SK-N-SH treated with all-trans-retinoic acid at 6 μM for 48 hours (cell line): ENCODE data around the gene TGOLN2.

Experiments used
- ARNTL ChIP-seq: fragments of 450-650 bp; formaldehyde crosslinking; IDR thresholded peaks from 2 replicates; pipeline ENCODE4 v1.5.0; 2020; ENCODE audit warnings: low read depth, mild to moderate bottlenecking, moderate library complexity, borderline replicate concordance
- CSDC2 ChIP-seq: fragments of 250-450 bp; sonication (Bioruptor Pico); IDR thresholded peaks from 2 replicates; pipeline ENCODE4 v1.5.0; 2020; ENCODE audit warnings: mild to moderate bottlenecking, moderate library complexity
- ESRRG ChIP-seq: fragments of 250-450 bp; sonication (Bioruptor Pico); IDR thresholded peaks from 2 replicates; pipeline ENCODE4 v1.6.1; 2021; ENCODE audit warnings: mild to moderate bottlenecking
- ISL1 ChIP-seq: fragments of 250-450 bp; sonication (Bioruptor Pico); IDR thresholded peaks from 2 replicates; pipeline ENCODE4 v2.1.2; 2022; ENCODE audit warnings: mild to moderate bottlenecking, moderate library complexity
- OSR1 ChIP-seq: fragments of 250-450 bp; sonication (Bioruptor Pico); IDR thresholded peaks from 2 replicates; pipeline ENCODE4 v1.8.0; 2022; ENCODE audit warnings: moderate library complexity, mild to moderate bottlenecking, inconsistent platforms
- RARB ChIP-seq: fragments of 250-450 bp; sonication (Bioruptor Pico); IDR thresholded peaks from 2 replicates; pipeline ENCODE4 v1.8.0; 2021; ENCODE audit warnings: mild to moderate bottlenecking, moderate library complexity
- TCF4 ChIP-seq: fragments of 250-450 bp; sonication (Bioruptor Pico); IDR thresholded peaks from 2 replicates; pipeline ENCODE4 v1.8.0; 2021; ENCODE audit warnings: mild to moderate bottlenecking, moderate library complexity, borderline replicate concordance
- TOX ChIP-seq: fragments of 250-450 bp; sonication (Bioruptor Pico); IDR thresholded peaks from 2 replicates; pipeline ENCODE4 v1.8.0; 2021; ENCODE audit warnings: mild to moderate bottlenecking, moderate library complexity, borderline replicate concordance
- TSHZ2 ChIP-seq: fragments of 250-450 bp; sonication (Bioruptor Pico); IDR thresholded peaks from 2 replicates; pipeline ENCODE4 v1.5.0; 2020; ENCODE audit warnings: mild to moderate bottlenecking, moderate library complexity
- ZFP3 ChIP-seq: fragments of 250-450 bp; sonication (Bioruptor Pico); IDR thresholded peaks from 2 replicates; pipeline ENCODE4 v1.5.0; 2020; ENCODE audit warnings: mild to moderate bottlenecking, moderate library complexity
- ZNF70 ChIP-seq: fragments of 450-650 bp; formaldehyde crosslinking; IDR thresholded peaks from 2 replicates; pipeline ENCODE4 v1.5.0; 2020; ENCODE audit warnings: mild to moderate bottlenecking, moderate library complexity
- TF ChIP-seq, protein P1 (sequence below): fragments of 250-450 bp; sonication (Bioruptor Pico); IDR thresholded peaks from 2 replicates; pipeline ENCODE4 v1.5.1; 2021; ENCODE audit warnings: mild to moderate bottlenecking, moderate library complexity
- TF ChIP-seq, protein P2 (sequence below): fragments of 250-450 bp; sonication (Bioruptor Pico); IDR thresholded peaks from 2 replicates; pipeline ENCODE4 v1.8.0; 2020; ENCODE audit warnings: mild to moderate bottlenecking, moderate library complexity, borderline replicate concordance
- TF ChIP-seq, protein P3 (sequence below): fragments of 250-450 bp; sonication (Bioruptor Pico); IDR thresholded peaks from 2 replicates; pipeline ENCODE4 v1.5.1; 2020; ENCODE audit warnings: low read depth, mild to moderate bottlenecking, moderate library complexity

GRCh38 chr2:85318222-85319074 is 9.3 kb downstream of the TGOLN2 start:
- no peak for TF ChIP-seq TOX (CRISPR knock-in tag)
- no peak for TF ChIP-seq ZFP3 (CRISPR knock-in tag)
- no peak for TF ChIP-seq TSHZ2 (CRISPR knock-in tag)
- TF ChIP-seq ARNTL (CRISPR knock-in tag) = no peak
- TF ChIP-seq CSDC2 (CRISPR knock-in tag) = no peak
- TF ChIP-seq, protein P1, sequence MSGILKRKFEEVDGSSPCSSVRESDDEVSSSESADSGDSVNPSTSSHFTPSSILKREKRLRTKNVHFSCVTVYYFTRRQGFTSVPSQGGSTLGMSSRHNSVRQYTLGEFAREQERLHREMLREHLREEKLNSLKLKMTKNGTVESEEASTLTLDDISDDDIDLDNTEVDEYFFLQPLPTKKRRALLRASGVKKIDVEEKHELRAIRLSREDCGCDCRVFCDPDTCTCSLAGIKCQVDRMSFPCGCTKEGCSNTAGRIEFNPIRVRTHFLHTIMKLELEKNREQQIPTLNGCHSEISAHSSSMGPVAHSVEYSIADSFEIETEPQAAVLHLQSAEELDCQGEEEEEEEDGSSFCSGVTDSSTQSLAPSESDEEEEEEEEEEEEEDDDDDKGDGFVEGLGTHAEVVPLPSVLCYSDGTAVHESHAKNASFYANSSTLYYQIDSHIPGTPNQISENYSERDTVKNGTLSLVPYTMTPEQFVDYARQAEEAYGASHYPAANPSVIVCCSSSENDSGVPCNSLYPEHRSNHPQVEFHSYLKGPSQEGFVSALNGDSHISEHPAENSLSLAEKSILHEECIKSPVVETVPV = no peak
- TF ChIP-seq, protein P2, sequence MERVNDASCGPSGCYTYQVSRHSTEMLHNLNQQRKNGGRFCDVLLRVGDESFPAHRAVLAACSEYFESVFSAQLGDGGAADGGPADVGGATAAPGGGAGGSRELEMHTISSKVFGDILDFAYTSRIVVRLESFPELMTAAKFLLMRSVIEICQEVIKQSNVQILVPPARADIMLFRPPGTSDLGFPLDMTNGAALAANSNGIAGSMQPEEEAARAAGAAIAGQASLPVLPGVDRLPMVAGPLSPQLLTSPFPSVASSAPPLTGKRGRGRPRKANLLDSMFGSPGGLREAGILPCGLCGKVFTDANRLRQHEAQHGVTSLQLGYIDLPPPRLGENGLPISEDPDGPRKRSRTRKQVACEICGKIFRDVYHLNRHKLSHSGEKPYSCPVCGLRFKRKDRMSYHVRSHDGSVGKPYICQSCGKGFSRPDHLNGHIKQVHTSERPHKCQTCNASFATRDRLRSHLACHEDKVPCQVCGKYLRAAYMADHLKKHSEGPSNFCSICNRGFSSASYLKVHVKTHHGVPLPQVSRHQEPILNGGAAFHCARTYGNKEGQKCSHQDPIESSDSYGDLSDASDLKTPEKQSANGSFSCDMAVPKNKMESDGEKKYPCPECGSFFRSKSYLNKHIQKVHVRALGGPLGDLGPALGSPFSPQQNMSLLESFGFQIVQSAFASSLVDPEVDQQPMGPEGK = no peak
- TF ChIP-seq ISL1 (CRISPR knock-in tag) = no peak
- no peak for TF ChIP-seq RARB
- TF ChIP-seq OSR1 (CRISPR knock-in tag) = no peak
- TF ChIP-seq ZNF70 (CRISPR knock-in tag) = no peak
- TF ChIP-seq, protein P3, sequence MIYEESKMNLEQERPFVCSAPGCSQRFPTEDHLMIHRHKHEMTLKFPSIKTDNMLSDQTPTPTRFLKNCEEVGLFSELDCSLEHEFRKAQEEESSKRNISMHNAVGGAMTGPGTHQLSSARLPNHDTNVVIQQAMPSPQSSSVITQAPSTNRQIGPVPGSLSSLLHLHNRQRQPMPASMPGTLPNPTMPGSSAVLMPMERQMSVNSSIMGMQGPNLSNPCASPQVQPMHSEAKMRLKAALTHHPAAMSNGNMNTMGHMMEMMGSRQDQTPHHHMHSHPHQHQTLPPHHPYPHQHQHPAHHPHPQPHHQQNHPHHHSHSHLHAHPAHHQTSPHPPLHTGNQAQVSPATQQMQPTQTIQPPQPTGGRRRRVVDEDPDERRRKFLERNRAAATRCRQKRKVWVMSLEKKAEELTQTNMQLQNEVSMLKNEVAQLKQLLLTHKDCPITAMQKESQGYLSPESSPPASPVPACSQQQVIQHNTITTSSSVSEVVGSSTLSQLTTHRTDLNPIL (CRISPR knock-in tag) = no peak
- TF ChIP-seq TCF4 = no peak
- no peak for TF ChIP-seq ESRRG (CRISPR knock-in tag)
